ENCODE data around the gene HMGB4.

The HMGB4 gene

GRCh38 chr1:33897092-33897725, 33.3 kb downstream of the HMGB4 start:
- no peak for DNase-seq (ENCODE audit: low read depth in 2 of 2)

- DNase-seq (ENCODE audit: low read depth in 2 of 2): no peak
These were observed 34.5 kb downstream of the HMGB4 start for GRCh38 chr1:33898406-33898805.

GRCh38 chr1:33898881-33899280, 35.0 kb downstream of the HMGB4 start:
- no peak for DNase-seq (ENCODE audit: low read depth in 2 of 2)

- DNase-seq (ENCODE audit: low read depth in 2 of 2): no peak
These were observed 35.9 kb downstream of the HMGB4 start for GRCh38 chr1:33899746-33900145.

GRCh38 chr1:33902486-33903209, 38.8 kb downstream of the HMGB4 start:
- no peak for DNase-seq (ENCODE audit: low read depth in 2 of 2)

GRCh38 chr1:33903210-33903589, 39.3 kb downstream of the HMGB4 start:
- no peak for DNase-seq (ENCODE audit: low read depth in 2 of 2)

- DNase-seq (ENCODE audit: low read depth in 2 of 2): no peak
These were observed 41.4 kb downstream of the HMGB4 start for GRCh38 chr1:33905241-33905640.

GRCh38 chr1:33906156-33906555, 42.3 kb downstream of the HMGB4 start:
- no peak for DNase-seq (ENCODE audit: low read depth in 2 of 2)

- no peak for DNase-seq (ENCODE audit: low read depth in 2 of 2)
These were observed 44.6 kb downstream of the HMGB4 start for GRCh38 chr1:33908324-33908956.

Data from stimulated activated CD8-positive, alpha-beta memory T cell treated with anti-CD3 and anti-CD28 coated beads, Interleukin-2, amount 100 ng/mL, for 1 hour (primary cell).